HG03280 (cell line): ENCODE results near the gene GLRX3.

Source experiments
- ATAC-seq: cut with Tn5 transposase; IDR thresholded peaks from one replicate; pipeline ENCODE4 v1.9.1; 2021; ENCODE audit warnings: mild to moderate bottlenecking, moderate library complexity; ENCODE audit not compliant: unreplicated experiment

Gene GLRX3

DNA sequence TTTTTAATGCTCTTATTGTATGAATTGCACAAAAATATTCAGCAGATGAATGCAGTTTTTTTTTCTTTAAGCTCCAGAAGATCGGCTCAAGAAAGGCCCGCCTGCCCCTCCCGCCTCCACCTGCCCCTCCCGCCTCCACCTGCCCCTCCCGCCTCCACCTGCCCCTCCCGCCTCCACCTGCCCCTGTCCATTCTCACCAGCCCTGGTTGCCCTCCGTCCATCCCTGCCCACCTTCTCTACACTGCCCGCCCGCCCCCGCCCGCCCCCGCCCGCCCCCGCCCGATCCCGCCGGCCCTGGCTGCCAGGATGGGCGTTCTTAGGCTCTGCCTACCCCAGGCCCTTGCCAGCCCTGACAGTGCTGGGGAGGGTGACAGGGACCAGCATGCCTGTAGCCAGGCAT, 67.4 kb downstream of the GLRX3 start:
- no peak for ATAC-seq

DNA sequence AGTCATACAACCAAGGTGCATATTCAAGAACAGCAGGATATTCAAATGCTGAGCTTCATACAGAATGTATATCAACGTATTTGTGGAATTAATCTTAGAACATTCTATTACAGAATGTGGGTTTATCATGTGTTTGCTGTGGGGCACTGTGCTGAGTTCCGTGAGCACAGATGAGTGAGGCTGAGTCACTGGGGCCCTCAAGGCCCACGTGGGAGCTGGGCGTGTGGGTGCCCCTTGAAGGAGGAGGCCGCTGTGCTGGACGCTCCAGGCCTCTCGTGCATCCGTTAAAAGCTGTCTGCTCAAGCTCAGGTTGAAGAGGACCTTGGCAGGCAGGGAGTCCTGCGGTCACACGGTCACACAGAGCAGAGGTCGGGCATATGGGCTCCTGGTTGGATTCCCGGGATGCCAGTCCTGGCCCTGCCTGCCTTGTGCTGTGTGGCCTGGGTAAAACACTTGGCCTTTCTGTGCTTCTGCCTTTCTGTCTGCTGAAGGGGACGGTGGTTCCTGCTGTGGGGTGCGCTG, 70.1 kb downstream of the GLRX3 start:
- ATAC-seq = no peak

DNA sequence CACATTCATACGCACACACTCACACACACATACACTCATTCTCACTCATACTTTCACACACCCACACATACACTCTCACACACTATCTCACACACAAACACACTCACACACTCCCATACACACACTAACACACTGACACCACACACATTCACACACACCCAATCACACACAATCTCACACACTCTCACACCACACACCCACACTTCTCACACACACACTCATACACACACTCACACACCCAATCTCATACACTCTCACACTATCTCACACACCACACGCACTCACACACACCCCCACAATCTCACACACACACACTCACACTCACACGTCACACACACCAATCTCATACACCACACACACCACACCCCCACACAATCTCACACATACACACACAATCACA, 71.0 kb downstream of the GLRX3 start:
- no peak for ATAC-seq

DNA sequence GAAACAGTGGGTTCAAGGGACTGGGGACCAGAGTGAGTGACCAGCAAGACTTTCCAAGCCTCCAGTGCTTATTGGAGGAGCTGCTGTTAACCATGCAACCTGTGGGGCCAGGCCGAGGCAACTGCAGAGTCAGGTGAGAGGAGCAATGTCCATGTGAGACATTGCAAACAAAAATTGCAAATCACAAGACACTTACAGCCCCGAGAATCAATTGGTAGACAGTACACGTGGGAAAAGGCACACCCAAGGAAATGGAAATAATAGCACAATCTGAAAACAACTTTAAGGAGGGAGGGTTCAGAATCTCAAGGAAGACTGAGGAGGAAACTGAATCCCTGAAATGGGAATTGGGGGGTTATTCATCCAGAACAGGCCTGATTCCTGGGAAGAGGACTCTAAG, 72.6 kb downstream of the GLRX3 start:
- no peak for ATAC-seq

DNA sequence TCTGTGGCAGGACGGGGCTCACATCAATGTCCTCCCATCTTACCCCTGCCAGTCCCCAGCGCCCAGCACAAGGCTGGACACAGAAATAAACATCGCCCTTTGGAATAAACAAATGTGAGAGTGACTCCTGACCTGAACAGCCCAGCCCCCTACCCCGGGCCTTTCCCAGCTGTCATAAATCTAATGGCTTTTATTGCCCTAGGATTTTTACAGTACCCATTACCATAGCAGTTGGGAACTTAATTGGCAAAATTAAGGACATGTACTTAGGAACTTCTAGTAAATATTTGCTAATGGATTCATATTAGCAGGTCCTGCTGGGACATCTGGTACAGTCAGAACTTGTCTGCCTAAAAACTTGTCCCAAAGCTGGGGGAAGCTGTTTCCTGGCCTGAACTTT, 76.6 kb downstream of the GLRX3 start:
- ATAC-seq = no peak

DNA sequence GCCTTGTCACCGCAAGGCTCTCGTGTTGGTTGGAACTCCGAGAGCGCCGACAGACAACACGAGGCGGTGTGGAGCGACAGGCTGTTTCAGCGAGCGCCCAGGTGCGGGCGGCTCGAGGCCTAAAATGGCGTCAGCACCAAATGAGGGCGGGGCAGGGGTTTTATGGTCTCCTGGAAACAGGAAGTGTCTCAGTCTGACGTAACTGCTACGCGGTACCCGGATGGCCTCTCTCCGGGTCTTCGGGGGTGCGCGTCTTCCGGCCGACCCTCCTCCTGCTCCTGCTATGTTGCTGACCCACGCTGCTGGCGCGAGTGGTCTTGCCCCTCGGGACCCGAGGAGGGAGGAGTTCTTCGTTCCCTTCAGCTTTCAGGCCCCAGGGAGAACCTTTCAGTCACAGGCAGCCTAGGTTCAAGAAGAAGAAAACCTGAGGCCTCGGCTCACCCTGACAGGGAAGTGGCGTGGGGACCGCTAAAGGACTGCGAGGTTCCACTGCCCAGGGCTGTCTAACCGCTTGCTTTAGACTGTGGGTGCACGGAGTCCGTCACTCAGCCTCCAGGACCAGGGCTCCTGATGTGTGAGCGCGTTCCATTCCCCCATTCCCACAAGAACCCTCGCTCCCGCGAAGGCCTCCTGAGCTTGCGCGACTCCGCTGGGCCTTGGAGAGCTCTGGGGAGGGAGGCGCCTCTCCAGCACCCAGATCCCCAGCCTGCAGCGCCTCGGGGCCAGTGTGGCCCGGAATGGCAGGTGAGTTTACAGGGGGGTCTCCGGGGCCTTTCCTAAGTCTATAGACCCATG, 77.3 kb downstream of the GLRX3 start:
- no peak for ATAC-seq

DNA sequence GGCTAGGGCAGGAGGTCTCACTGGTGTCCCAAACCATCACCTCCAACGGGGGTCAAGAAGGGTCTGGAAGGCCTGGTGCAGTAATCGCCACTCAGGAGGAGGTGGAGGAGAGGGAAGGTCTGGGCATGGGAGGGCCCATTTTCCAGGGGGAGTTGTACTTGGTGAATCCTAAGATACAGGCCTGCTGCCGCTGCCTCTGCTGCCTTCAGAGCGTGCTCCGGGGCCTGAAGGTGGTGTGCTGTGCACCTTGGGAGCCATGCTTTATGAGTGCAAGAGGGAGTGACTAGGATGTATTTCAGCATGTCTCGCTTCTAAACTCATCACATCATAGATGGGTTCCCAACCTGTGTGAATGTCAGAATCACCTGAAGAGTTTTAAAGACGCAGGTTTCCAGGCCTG, 78.2 kb downstream of the GLRX3 start:
- no peak for ATAC-seq

DNA sequence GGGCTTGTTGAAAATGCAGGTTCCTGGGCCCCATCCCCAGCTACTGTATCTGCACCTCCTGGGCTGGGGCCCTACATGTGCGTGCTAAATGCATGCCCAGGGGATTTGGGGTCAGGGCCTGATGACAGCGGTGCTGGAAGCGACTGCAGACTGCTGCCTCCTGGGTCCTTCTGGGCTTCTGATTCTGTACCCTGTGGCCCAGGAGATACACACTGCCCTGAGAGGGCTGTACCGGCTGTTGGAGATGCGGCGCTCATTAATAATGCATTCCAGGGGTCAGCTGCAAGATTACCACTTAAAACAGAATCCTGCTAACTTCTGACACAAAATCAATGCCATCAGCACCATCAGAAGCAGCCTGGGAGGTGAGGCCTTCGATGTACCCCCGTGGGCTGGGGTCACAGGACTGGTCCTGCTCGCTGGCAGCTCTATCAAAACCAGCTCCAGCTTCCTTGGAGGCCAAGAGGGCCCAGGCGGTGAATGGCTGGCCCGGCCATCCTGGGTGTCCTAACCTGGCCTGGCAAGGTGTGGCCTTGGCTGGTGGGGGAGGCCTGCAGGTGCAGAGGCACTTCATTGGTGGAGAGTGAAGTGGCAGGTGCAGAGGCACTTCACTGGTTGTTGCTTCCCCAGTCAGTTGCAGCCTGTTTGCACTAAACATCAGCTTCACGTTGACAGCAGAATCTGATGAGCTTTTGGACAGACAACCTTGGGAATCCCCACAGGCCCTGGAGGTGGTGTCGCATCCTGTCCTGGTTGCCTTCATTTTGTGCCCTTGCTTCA, 79.2 kb downstream of the GLRX3 start:
- ATAC-seq = no peak

DNA sequence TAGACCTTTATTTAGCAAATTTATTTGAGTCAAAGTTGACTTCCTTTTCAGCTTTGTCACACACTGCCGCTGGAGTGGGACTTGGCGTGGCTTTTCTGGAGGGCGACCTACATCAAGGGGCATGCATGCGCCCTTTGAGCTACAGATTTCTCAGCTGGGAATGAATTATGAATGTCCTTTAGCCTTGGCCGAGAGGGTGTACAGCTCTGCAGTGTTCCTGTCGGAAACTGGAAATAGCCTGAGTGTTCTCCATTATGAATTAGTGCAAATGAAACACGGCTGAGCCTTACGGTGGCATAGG, 79.7 kb downstream of the GLRX3 start:
- ATAC-seq = no peak

DNA sequence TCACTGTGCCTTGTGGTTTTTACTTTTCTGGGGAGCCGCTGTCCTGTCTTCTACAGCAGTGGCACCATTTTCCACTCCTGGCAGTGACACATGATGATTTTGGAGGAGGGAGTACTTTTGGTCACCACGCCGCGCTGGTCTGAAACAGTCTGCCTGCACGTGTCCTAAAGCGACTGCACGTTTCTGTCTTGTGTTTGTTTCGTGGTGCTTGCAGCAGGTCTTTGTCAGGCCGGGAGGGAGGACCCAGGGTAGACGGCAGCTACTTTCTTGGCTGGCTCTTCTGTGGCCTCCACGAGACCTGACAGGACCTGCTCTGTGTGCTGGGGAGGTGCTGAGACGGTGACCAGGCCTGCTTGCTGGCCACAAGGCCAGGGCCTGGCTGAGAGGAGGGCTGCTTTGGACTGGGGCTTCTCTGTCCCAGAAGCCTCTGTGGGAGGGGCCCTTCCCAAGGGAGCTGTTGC, 82.0 kb downstream of the GLRX3 start:
- no peak for ATAC-seq

DNA sequence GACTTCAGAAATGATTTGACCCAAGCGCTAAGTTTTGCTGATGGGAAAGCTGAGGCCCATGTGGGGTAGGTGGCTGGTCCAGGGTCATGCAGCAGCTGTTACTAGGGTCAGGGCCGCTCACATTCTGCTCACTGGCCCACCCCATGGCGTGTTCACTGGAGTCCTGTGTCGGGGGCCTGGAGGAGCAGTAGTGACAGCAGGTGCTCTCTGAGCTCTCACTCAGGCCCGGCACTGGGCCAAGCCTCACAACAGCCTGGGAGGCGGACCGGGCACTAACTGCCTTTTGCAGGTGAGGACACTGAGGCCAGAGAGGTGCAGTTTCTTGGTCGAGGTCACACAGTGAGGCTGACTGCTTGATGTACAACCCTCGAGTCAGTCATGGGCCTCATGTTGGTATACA, 82.7 kb downstream of the GLRX3 start:
- no peak for ATAC-seq

DNA sequence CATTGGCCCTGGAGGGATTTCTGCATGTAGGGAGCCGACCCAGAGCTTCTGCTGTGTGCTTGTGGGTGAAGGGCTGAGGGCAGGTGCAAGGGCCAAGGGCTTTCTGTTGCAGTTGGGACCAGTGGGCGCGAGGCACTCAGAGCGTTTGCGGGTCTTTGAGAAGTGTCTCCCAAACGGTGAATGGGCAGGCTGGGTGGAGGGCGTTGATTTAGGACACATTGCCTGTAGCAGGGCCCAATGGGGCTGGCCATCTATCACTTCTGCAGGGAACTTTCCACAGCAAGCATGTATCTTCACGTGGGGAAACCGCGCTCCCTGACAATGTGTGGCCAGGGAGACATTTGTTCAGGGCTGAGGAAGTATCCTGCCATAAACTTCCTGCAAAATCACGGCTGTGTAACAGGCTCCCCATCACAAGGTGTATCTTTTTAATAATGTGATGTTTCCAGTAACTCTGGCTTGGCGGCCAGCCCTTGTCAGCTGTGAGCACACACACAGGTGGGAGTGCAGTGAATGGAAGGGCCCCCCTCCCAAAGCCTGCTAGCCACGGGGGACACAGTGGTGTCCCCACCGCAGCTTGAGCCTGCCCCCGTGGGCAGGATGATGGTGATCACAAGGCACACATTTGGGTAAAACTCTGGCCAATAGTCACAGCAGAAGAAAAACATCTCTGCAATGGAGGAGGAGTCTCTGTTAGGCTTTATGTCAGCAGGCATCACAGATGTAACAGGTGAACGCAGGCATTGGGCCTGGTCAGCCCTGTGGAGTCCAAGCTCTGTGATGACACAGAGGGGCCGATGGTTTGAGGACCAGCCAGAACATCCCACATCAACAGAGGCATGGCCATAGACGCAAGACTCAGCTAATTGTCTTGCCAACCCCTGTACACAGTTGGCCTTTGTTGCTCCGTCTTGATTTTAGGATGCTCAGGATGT, 84.3 kb downstream of the GLRX3 start:
- ATAC-seq = no peak

DNA sequence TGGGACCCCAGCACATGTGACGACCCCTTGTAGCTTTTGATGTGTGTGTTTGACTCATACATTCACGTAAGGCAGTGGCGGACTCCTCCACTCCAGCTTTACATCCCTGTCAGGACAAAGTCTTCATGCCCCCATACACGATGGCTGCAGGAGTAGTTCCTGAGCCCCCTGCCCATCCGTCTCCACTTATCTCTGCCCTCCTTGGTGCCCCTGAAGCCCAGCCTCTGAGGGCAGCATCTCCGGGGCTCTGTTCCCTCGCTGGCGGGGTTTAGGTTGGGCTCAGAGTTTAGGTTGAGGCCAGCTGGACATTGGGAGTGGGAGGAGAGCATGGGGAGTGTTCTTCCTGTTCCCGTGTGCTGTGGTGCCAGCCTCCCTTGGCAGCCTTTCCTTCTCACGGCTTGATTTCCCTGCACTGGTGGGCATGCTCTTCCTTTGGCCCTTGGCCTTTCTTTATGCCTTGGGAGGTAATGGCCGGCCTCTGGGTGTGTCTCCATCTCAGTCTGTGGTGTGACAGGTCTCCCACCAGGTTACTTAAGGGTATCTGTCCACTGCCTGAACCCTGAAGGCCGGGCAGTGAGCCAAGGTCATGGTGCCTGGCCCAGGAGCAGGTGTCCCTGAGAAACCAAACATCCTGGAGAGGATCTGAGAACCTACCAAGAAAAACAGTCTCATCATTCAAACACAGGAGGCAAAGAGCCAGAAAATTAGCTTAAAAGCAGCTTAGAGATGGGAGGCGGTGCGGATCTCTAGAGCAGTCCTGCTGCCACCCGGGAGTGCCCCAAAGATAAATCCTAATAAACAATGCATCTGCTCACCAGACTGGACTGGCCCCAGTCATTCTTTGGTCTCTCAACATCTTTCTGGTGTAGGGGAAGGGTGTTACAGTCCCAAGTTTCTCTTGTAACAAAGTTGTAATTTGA, 85.5 kb downstream of the GLRX3 start:
- no peak for ATAC-seq

DNA sequence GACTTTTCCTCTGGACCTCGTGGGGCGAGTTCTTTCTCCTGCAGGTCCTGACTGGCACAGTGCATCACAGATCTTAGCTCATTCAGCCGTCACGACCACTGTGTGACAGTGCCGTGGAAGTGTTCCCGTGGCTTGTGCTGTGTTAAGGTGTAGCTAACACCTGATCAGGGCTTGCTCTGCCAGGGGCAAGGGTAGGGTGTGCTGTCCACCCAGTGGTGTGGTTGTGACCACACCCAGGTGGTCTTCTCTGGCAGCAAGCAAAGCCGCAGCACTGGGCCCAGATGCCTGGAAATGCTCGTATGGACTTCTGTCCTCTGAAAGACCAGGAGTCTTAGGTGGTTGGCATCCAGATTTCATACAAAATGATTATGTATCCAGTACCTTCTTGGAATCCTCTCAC, 86.2 kb downstream of the GLRX3 start:
- no peak for ATAC-seq

DNA sequence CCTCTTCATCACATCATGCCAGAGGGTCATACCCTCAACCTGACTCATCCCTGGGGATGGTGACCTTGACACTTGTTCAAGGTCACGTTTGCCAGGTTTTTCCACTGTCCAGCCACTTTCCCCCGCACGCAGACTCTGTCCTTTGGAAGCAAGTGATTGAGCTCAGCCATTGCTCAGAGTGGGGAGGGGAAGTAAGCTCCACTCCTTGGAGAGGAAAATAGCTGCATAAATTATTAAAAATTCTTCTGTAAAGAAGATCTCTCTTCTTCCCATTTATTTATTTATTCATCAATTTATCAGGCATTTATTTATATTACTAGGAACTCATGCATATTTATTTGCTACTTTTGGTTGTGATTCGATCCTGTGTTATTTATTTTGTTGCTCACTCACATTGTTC, 88.0 kb downstream of the GLRX3 start:
- ATAC-seq = no peak

DNA sequence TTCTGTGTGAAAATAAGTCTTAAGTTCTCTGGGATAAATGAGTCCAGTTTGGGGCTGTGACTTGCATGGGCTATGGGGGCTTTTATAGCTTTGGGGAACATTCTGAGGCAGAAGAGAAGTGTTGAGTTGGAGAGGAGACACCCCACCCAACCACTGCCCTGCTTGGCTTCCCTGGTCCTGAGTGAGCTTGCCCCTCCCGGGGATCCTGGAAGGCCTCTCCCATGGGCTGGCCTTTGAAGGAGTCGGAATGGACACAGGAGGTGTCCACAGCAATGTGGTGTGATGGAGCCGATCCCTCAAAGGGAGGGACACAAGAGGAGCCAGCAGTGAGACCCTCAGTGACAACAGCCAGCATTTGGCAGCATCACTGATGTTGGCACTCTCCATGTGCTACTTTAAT, 89.8 kb downstream of the GLRX3 start:
- ATAC-seq = no peak

DNA sequence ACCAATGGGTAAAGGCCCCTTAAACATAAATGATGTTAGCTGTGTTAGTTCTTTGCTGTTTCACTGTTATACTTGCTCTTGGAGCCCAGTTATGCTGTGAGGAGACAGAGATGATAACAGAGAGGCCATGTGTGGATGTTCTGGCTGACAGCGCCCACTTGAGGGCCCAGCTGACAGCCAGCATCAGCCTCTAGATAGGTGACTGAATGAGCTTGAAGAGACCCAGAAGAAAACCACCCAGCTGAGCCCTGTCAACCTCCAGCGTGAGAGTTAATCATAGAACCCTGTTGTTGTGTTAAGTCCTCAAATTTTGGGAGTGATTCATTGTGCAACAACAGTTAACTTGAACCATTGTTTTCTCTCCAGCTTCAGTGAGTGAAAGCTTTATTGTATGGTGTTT, 91.7 kb downstream of the GLRX3 start:
- no peak for ATAC-seq
